ENCODE measurements around the gene DENND1C. TPM values are rescaled to one million over a fixed set of nuclear protein-coding genes. Genes with fewer than 3 reads are reported as not detected.

DENND1C gene
- total RNA-seq, 3 donors from 2014 or later: 3.8 to 4.7 (median 4.1) TPM

DNA sequence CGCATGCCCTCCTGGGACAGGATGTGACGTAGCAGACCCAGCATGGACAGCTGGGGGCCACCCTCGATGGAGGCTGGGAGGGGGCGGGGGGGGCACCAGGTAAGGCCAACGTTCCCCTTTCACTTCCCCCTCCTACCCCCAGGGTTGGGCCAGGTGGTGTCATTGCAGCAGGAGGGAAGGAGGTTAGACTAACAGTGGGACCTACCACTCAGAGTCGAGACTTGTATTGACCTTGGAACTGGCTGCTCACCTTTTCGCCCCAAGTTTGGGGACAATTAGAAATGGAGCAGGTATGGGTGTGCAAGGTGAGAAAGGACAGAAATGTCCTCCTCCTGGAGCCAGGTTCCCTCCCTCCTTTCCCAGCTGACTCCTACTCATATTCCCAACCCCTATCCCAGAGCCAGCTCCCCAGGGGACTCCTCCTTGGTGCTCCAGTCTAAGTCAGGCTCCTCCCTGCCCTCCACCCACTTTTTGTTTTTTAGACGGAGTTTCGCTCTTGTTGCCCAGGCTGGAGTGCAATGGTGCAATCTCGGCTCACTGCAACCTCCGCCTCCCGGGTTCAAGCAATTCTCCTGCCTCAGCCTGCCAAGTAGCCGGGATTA is 39.4 kb downstream of the DENND1C start:
- Histone ChIP-seq H3K4me1 (ENCODE audit: low read depth) (no peaks in the 10 kb centered on the region), H3K9me3 (no peaks in the 10 kb centered on the region), H3K4me3 (no peak overlapping the region), H3K36me3 (ENCODE audit: low read depth) (no peaks in the 10 kb centered on the region)
- no peak for DNase-seq
- intact Hi-C loops (cut with DNase I, micrococcal nuclease): no loop called here
- TF ChIP-seq, protein P1, sequence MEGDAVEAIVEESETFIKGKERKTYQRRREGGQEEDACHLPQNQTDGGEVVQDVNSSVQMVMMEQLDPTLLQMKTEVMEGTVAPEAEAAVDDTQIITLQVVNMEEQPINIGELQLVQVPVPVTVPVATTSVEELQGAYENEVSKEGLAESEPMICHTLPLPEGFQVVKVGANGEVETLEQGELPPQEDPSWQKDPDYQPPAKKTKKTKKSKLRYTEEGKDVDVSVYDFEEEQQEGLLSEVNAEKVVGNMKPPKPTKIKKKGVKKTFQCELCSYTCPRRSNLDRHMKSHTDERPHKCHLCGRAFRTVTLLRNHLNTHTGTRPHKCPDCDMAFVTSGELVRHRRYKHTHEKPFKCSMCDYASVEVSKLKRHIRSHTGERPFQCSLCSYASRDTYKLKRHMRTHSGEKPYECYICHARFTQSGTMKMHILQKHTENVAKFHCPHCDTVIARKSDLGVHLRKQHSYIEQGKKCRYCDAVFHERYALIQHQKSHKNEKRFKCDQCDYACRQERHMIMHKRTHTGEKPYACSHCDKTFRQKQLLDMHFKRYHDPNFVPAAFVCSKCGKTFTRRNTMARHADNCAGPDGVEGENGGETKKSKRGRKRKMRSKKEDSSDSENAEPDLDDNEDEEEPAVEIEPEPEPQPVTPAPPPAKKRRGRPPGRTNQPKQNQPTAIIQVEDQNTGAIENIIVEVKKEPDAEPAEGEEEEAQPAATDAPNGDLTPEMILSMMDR (IDR thresholded peaks at IDR 0.05): no peak
- ATAC-seq: no peak

DNA sequence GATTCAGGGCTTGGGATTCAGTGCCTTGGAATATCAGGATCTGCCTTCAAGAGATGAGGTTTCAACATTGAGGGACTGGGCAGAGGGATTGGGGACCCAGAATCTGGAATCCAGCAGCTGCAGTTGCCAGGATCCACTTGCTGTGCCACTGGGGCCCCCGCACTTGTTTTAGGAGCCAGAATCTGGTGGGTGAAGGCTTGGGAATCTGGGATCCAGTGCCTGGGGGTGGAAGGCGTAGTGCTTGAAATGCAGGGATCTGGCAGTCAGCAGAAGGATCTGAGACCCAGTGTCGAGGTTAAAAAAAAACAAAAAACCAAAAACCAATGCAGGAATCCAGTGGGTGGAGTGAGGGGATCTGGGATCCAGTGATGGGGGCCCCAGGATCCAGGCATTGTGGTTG is 40.7 kb downstream of the DENND1C start:
- no peak for DNase-seq
- no peaks in the 10 kb centered on the region for H3K9me3 ChIP-seq
- no peak overlapping the region for H3K4me3 ChIP-seq
- intact Hi-C loops (cut with DNase I, micrococcal nuclease): no loop called here
- TF ChIP-seq, protein P1 (IDR thresholded peaks at IDR 0.05): no peak
- no peaks in the 10 kb centered on the region for H3K4me1 ChIP-seq (ENCODE audit: low read depth)
- H3K36me3 ChIP-seq (ENCODE audit: low read depth): no peaks in the 10 kb centered on the region
- ATAC-seq: no peak

GRCh38 chr19:6439743-6440142 is 41.8 kb downstream of the DENND1C start:
- intact Hi-C loops (cut with DNase I, micrococcal nuclease): no loop called here
- TF ChIP-seq, protein P1 (IDR thresholded peaks at IDR 0.05): no peak
- Histone ChIP-seq H3K9me3 (no peaks in the 10 kb centered on the region), H3K4me1 (ENCODE audit: low read depth) (no peaks in the 10 kb centered on the region), H3K36me3 (ENCODE audit: low read depth) (no peaks in the 10 kb centered on the region), H3K4me3 (no peak overlapping the region)
- ATAC-seq (no peak), DNase-seq (no peak)

DNA sequence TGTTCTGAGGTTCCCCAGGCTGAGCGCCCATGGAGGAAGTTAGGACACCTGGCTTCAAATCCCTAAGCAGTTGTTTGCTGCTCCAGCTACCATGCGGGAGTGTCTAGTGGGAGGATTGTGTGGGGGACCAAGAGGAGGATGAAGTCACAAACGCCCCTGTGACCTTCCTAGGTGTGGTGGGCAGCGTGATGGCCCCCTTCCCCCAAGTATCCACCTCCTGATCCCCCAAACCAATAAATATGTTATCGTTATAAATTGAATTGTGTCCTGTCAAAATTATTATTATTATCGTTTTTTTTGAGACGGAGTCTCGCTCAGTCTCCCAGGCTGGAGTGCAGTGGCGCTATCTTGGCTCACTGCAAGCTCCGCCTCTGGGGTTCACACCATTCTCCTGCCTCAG is 47.9 kb downstream of the DENND1C start, which contains the start of gene SLC25A41:
SLC25A41 (minus strand) TSS at position 101 of the 400 bp plus-strand sequence; CDS start at position 31, 70 bp downstream.
- TF ChIP-seq, protein P1 (IDR thresholded peaks at IDR 0.05): no peak
- no peak for ATAC-seq
- no peak for DNase-seq
- Histone ChIP-seq H3K4me1 (ENCODE audit: low read depth) (no peaks in the 10 kb centered on the region), H3K36me3 (ENCODE audit: low read depth) (no peaks in the 10 kb centered on the region), H3K9me3 (no peaks in the 10 kb centered on the region), H3K4me3 (no peak within 1 kb of the TSS)
- intact Hi-C loops (cut with DNase I, micrococcal nuclease): no loop called here

GRCh38 chr19:6433165-6433564 is 48.4 kb downstream of the DENND1C start:
- no peaks in the 10 kb centered on the region for H3K36me3 ChIP-seq (ENCODE audit: low read depth)
- intact Hi-C loops (cut with DNase I, micrococcal nuclease): no loop called here
- H3K4me3 ChIP-seq: no peak overlapping the region
- H3K9me3 ChIP-seq: no peaks in the 10 kb centered on the region
- TF ChIP-seq, protein P1 (IDR thresholded peaks at IDR 0.05): no peak
- ATAC-seq (no peak), DNase-seq (no peak)
- no peaks in the 10 kb centered on the region for H3K4me1 ChIP-seq (ENCODE audit: low read depth)

GRCh38 chr19:6431891-6432290 is 49.7 kb downstream of the DENND1C start:
- ATAC-seq (no peak), DNase-seq (no peak)
- intact Hi-C loops (cut with DNase I, micrococcal nuclease): no loop called here
- H3K9me3 ChIP-seq: no peaks in the 10 kb centered on the region
- no peaks in the 10 kb centered on the region for H3K36me3 ChIP-seq (ENCODE audit: low read depth)
- H3K4me1 ChIP-seq (ENCODE audit: low read depth): no peaks in the 10 kb centered on the region
- TF ChIP-seq, protein P1 (IDR thresholded peaks at IDR 0.05): no peak
- no peak overlapping the region for H3K4me3 ChIP-seq

Data from mucosa of descending colon (tissue), 3 donors.